ENCODE data around the gene SND1.

SND1 gene

DNA sequence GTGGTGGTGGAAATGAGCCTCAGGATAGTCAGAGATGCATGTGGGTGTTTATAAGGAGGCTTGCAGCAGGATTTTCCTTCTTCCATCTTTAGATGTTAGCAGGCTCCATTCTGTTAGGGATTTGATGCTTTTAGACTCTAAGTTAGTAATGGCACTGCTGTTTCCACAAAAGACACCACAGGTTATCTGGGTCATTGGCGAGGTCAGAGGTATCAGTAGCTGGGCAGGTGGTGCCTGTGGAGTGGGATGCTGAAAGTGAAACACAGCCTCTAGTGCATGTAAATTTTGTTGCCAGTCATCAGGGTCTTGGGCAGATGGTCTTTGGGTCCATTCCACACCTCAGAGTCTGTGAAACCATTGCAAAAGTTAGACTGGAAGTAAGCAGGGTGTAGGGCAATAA lies 33.2 kb upstream of the SND1 start:
- Histone ChIP-seq H3K4me3 (ENCODE audit: low read length) (no peak overlapping the region), H3K79me2 (ENCODE audit: control insufficient read depth, low read length) (no peaks in the 10 kb centered on the region), H3K4me1 (ENCODE audit: control insufficient read depth, low read length) (no peaks in the 10 kb centered on the region), H3K27me3 (ENCODE audit: control insufficient read depth, low read length) (peaks cover 73% of the 10 kb centered on the region), H3K27ac (ENCODE audit: low read depth, low read length) (no peak overlapping the region), H3K36me3 (ENCODE audit: control insufficient read depth, low read length) (no peaks in the 10 kb centered on the region), H3K9me2 (replicated peaks; ENCODE audit: control insufficient read depth, low read length) (no peaks in the 10 kb centered on the region), H3F3A (ENCODE audit: control insufficient read depth, insufficient read depth) (no peaks in the 10 kb centered on the region), H3K9me3 (ENCODE audit: control insufficient read depth, insufficient read depth, low read length) (no peaks in the 10 kb centered on the region), H4K20me1 (ENCODE audit: control insufficient read depth, insufficient read depth, low read depth, low read length) (no peaks in the 10 kb centered on the region), H3K4me2 (ENCODE audit: low read length) (no peak overlapping the region)
- TF ChIP-seq, protein P1, sequence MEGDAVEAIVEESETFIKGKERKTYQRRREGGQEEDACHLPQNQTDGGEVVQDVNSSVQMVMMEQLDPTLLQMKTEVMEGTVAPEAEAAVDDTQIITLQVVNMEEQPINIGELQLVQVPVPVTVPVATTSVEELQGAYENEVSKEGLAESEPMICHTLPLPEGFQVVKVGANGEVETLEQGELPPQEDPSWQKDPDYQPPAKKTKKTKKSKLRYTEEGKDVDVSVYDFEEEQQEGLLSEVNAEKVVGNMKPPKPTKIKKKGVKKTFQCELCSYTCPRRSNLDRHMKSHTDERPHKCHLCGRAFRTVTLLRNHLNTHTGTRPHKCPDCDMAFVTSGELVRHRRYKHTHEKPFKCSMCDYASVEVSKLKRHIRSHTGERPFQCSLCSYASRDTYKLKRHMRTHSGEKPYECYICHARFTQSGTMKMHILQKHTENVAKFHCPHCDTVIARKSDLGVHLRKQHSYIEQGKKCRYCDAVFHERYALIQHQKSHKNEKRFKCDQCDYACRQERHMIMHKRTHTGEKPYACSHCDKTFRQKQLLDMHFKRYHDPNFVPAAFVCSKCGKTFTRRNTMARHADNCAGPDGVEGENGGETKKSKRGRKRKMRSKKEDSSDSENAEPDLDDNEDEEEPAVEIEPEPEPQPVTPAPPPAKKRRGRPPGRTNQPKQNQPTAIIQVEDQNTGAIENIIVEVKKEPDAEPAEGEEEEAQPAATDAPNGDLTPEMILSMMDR (IDR thresholded peaks at IDR 0.05; ENCODE audit: low read depth, low read length, poor library complexity, severe bottlenecking): no peak
- TF ChIP-seq EZH2phosphoT487 (IDR thresholded peaks at IDR 0.05; ENCODE audit: borderline replicate concordance, low read length): no peak

DNA sequence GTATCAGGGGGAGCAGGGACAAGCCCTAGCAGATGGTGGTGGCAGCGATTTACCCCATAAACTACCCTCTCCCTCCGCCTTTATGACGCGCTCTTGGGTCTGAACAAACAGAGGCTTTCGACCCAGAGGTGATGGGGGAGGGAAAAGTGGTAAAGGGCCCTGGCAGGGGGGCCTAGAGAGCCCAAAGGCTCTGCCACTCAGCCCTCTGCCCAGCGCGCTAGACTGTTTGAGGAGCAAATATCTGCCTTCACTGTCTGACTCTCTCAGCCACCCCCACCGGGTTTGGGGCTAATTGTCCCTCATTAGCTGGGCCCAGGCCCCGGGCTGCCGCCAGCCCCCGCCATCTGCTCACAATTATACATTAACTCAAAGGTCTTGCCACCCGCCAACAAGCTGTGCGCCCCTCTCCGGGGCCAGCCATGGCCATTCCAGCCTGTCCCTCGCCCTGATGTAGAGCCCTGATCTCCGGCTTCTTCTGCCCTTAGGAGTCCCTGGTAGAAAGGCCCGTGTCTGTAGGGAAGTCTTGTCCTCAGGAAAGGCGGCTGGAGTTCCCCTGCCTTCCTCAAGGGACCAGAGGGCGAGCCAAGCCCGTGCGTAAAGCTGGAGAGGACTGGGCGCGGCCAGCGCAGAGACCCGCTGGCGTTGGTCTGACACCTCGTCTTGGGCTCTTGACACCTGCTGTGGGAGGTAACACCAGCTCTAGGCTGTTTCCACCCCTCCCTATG lies 32.2 kb upstream of the SND1 start:
- Histone ChIP-seq H3K4me2 (ENCODE audit: low read length) (no peak overlapping the region), H3K9me3 (ENCODE audit: control insufficient read depth, insufficient read depth, low read length) (no peaks in the 10 kb centered on the region), H3K36me3 (ENCODE audit: control insufficient read depth, low read length) (no peaks in the 10 kb centered on the region), H3K4me1 (ENCODE audit: control insufficient read depth, low read length) (no peaks in the 10 kb centered on the region), H3F3A (ENCODE audit: control insufficient read depth, insufficient read depth) (no peaks in the 10 kb centered on the region), H4K20me1 (ENCODE audit: control insufficient read depth, insufficient read depth, low read depth, low read length) (no peaks in the 10 kb centered on the region), H3K27me3 (ENCODE audit: control insufficient read depth, low read length) (peaks cover 74% of the 10 kb centered on the region), H3K9me2 (replicated peaks; ENCODE audit: control insufficient read depth, low read length) (no peaks in the 10 kb centered on the region), H3K79me2 (ENCODE audit: control insufficient read depth, low read length) (no peaks in the 10 kb centered on the region), H3K27ac (ENCODE audit: low read depth, low read length) (no peak overlapping the region), H3K4me3 (ENCODE audit: low read length) (no peak overlapping the region)
- no peak for TF ChIP-seq EZH2phosphoT487 (IDR thresholded peaks at IDR 0.05; ENCODE audit: borderline replicate concordance, low read length)
- TF ChIP-seq, protein P1 (IDR thresholded peaks at IDR 0.05; ENCODE audit: low read depth, low read length, poor library complexity, severe bottlenecking): no peak

DNA sequence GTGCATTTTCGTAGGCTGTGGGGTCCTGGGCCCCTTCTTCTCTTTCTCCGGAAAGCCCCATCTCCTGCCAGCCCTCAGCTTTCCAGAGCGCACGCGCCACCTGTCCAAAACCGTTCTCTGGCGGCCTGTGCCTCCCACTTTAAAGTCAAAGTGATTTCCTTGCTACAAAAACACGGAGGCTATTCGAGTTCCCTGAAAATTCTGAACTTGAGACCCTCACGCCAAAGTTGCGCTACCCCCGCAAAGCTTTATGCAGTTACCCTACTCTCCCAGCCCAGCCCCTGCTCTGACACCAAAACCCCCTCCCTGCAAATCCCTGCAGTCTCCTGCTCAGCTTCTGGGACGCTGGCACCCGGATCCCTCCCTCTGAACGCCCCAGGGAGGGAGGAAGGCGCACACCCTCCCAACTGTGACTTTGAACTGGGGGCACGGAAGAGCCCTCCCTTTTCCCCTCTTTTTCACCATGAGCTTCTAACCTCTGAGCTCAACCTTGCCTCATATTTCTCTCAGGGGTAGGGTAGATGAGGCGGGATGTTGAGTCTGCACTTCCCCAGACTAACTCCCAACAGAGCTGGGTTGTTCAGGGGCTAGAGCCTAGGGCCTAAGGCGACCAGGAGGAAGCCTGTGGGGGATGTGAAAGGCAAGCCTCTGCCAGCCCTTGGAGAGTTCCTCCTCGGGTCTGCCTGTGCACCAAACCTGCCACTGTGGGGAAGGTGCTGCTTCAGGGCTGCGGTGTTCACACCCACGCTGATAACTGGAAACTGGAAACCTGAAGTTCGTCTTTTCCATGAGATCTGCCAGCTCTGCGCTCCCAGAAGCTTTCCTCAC lies 31.4 kb upstream of the SND1 start:
- H3K79me2 ChIP-seq (ENCODE audit: control insufficient read depth, low read length): no peaks in the 10 kb centered on the region
- H3K4me3 ChIP-seq (ENCODE audit: low read length): no peak overlapping the region
- no peak overlapping the region for H3K27ac ChIP-seq (ENCODE audit: low read depth, low read length)
- no peaks in the 10 kb centered on the region for H3K4me1 ChIP-seq (ENCODE audit: control insufficient read depth, low read length)
- no peaks in the 10 kb centered on the region for H3F3A ChIP-seq (ENCODE audit: control insufficient read depth, insufficient read depth)
- H3K9me2 ChIP-seq (replicated peaks; ENCODE audit: control insufficient read depth, low read length): no peaks in the 10 kb centered on the region
- 0 out of 2 replicates have a peak, but pooled peaks have one; percentile 26 for TF ChIP-seq EZH2phosphoT487 (IDR thresholded peaks at IDR 0.05; ENCODE audit: borderline replicate concordance, low read length)
- TF ChIP-seq, protein P1 (IDR thresholded peaks at IDR 0.05; ENCODE audit: low read depth, low read length, poor library complexity, severe bottlenecking): no peak
- H3K36me3 ChIP-seq (ENCODE audit: control insufficient read depth, low read length): no peaks in the 10 kb centered on the region
- no peak overlapping the region for H3K4me2 ChIP-seq (ENCODE audit: low read length)
- H4K20me1 ChIP-seq (ENCODE audit: control insufficient read depth, insufficient read depth, low read depth, low read length): no peaks in the 10 kb centered on the region
- no peaks in the 10 kb centered on the region for H3K9me3 ChIP-seq (ENCODE audit: control insufficient read depth, insufficient read depth, low read length)
- peaks cover 70% of the 10 kb centered on the region for H3K27me3 ChIP-seq (ENCODE audit: control insufficient read depth, low read length)
